GM18870 (cell line): Measurements from ENCODE around the gene LDLRAD4.

Experiments used
- ATAC-seq: cut with Tn5 transposase; IDR thresholded peaks from one replicate; pipeline ENCODE4 v1.9.1; 2021; ENCODE audit warnings: moderate library complexity; ENCODE audit not compliant: unreplicated experiment

The LDLRAD4 gene

DNA sequence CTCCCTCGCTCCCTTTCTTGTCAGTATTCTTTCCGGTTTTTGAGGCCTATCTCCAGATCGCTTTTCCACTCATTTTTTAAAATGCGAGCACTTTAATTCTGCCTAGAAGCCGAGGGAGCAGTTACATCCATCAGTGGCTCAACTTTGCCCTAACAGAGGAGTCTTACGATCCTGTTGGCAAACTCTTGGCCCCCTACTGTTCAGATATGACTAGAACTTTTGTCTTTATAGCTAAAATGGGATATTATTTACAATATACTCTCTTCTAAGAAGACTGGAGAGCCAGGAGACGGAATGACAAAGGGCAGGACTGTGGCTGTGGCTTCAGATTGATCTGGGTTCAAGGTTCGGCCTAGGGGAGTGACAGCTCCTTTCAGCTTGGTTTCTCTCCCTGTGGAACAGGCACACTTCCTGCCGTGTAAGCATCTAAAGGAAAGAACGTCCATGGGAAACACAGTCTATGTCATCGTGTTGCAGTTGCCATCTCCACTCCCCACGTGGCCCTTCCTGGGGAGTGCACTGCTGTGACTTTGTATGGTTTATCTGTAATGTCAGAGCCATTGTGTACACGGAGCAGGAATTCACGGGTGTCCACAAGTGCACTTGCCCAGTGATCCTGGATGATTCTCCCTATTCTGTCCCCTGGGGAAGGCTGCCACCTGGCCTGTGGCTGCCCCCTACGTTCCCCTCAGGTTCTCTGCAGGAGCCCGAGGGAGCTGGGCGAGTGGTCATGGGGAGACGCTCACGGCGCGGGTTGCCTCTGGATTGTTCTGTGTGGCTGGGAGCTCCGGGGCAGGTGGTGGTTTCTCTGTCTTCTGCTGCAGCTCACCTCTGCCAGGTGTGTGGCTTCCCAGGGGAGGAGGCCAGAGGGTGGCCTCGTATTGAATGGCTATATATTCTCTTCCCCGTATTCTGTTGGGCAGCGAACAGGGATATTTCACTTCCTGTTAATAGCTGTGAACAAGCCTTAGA, 222.0 kb downstream of the LDLRAD4 start:
- ATAC-seq = no peak

DNA sequence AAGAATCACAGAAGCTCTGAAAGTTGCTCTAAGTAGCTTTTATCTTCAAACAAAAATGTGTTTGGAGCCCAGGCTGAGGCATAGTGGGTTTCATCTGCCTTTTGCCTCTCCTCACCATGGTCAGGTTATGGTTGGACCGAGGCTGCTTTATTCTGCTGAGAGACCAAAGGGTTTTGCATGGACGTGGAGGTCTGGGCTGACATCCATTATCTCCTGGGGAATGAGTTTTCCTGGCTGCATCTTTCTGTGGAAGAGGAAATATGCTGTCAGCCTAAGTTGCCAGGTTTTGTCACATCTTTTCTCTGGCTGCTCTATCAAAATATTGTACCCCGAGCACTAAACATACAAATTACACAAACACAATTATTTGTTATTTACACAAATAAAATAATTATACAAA, 223.2 kb downstream of the LDLRAD4 start:
- ATAC-seq = no peak

DNA sequence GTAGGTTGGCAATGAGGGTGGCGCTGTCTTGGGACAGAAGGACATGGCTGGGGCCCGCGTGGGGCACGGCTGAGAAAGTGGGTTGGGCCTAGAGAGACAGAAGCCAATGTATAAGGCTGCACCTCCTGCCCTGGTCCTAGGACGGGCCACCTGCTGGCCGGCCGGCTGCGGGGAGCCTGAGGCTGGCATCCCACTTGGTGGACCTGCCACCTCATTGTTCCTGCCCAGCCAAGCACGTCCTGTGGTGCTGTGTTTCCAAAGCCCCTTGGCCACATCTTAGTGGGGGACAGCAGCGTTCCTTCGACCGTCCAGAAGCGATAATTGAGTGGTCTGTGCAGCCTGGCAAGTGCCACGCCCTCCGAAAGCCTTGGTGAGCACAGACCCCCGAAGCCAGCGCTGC, 223.9 kb downstream of the LDLRAD4 start:
- no peak for ATAC-seq

DNA sequence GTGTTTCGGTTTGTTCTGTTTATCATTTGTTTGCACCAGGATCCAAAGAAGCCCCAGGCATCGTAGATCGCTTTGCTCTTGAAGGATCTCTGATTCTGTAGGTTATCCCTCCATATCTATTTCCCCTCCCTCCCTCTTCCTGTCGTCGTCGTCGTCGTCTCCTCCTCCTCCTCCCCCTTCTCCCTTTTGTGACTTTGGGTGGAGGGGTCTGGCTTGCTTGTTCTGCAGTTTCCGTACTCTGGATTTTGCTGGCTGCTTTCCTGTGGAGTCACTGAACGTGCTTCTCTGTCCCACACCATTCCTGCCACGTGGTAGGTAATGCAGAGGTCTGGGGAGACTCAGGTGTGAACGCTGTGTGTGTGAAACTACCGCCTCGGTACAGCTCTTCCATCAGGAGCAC, 225.0 kb downstream of the LDLRAD4 start:
- no peak for ATAC-seq

DNA sequence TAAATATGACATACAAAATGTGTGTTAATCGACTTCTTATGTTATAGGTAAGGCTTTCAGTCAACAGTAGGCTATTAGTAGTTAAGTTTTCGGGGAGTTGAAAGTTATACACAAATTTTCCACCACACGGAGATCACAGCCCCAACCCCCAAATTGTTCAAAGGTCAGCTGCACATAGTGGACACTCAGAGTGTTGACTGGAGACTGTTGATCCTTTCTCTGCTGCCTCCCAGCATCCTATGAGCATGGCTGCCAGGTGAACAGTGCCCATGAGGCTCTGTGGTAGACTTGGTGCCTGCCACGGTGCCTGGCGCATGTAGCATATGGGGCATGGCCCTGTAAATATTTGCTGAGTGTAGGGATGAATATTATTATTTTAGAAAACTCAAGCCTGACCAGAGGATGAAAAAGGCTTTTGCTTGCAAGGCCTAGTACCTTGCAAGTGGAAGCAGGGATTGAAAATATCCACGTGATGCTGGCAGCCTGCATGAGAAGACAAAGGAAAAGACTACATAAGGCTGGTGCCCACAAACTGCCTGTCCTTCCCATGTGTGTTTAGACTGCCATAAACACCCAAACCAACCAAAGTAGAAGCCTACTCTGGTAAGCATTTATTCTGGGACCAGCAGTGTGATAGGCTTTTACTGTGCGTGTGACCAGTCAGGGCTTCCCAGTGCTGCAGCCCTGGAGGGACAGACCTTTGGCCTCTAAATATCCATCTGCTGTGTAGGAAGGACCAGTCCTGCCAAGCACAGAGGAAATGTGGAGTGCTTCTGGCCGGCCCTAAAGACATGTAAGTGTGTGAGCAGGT, 226.1 kb downstream of the LDLRAD4 start:
- no peak for ATAC-seq

DNA sequence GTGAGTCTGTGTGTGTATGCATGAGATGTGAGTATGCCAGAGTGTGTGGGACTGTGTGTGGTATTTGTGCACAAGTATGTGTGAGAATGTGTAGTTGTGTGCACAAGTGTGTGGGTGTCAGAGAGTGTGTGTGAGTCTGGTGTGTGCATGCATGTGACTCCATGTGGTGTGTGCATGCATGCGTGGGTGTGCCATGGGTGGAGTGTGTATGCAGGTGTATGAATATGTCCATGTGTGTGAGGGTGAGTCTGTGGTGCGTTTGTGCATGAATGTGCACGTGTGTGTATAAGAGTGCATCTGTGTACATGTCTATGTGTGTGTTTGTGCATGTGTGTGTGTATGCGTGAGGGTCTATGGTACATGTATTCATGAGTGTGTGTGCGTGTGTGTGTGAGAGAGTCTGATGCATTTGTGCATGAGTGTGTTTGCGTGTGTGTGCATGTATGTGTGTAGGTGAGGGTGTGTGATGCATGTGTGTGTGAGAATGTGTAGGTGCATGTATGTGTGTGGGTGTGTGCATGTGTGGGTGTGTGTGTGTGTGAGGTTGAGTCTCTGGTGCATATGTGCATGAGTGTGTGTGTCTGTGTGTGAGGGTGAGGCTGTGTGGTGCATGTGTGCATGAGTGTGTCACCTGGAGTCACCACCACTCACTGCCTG, 226.8 kb downstream of the LDLRAD4 start:
- no peak for ATAC-seq

DNA sequence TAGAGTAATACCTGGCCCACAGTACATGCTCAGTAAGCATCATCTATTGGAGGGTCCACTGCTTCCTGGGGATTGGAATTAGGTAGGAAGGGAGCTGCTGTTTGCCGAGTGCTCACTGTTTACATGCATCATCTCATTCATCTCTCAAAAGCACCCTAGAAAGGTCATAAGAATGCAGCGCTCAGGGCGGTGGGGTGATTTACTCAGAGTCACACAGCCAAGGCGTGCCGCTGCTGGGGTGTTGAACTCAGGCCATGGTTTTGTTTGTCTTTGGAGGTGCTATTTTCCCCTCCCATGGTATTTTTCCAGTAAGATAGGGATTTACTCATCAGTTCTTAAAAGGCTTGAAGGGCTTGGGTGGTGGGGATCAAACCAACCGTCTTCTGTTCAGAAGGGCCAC, 227.5 kb downstream of the LDLRAD4 start:
- ATAC-seq = no peak

DNA sequence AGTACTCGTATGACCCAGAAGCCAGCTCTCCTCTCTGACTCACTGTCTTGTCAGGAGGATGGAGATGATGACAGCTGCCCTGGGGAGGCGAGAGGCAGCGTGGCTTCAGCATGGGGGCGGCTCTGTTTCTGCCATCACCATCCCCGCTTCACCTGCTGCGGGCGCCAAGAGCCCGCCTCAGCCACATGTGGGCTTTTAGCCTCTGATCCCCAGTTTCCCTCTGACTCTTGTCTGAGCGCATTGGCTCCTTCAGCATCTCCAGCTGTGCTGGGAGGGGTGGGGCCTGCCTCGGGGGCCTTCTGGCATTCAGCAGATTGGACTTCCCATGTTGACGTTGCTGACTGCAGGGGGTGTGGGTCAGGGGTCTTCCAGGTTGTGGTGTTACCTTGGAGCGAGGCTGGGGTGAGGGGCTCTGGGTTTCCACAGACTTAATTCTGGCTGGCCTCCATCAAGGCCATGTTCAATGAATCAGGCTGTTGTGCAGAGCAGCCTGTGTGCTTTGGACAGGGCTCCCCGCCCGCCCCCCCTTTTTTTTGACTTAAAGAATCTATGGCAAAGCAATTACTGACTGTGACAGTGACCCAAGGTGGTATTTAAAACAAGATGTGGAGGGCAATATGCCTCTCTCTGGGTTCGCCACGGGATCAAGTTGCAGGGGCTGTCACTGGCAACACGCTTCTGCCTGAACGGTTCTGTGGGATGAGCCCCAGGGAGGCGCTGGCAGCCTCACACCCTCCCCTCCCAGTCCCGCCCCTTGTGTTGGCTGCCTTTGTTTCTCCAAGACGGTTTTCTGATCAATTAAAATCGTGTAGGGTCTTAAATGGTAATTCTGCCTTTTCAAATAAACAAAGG, 228.3 kb downstream of the LDLRAD4 start:
- ATAC-seq = no peak

DNA sequence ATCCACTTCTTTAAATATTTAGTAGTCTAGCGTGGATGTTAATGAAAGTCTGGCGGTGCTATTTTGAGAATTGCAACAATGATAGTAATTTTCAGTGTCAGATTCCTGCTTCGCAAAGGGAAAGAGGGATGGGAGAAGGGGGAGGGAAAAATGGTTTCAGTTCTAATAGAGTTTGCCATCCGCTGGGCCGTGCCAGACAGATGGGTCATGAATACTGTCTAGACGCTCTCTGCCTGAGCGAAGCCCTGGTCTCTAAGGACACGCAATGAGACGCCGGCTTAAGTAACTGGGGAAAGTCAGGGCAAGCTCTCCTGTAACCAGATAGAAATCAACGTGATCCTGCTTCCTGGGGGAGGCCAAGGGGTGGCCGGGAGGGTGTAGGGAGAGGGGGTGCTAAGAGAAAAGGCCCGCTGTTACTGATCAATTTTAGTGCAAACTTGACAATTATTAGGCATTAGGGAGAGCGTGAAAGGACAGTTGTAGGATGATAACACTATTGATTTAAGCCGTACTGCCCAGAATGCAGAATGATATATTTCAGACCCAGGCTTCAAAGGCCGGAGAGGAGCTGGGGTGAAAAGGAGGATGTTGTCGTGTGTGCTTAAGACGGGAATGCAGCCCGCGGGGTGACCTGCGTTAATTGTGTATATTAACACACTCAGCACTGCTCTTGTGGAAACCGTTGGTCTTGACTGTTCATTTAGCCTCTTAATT, 229.2 kb downstream of the LDLRAD4 start:
- no peak for ATAC-seq

DNA sequence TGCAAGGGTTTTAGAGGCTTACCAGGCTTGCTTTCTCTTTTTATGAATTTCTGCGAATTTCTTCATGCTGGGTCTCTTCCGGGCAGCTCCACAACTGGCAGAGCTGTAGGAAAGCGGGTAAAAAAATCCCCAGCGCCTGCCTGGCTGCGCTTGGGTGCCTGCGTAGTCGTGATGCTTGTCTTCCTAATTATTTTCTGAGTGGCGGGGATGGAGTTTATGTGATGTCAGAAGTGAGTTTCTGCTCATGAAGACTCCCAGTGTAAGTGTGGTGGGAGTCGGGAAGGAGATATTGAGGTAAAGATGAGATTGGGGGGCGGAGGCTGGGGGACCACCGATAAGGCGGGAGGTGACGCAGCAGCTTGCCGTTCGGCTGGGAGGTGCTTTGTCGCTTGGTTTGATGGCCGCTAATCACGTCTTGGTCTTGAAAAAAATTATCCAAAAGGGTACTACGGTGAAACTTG, 229.8 kb downstream of the LDLRAD4 start:
- ATAC-seq = no peak

DNA sequence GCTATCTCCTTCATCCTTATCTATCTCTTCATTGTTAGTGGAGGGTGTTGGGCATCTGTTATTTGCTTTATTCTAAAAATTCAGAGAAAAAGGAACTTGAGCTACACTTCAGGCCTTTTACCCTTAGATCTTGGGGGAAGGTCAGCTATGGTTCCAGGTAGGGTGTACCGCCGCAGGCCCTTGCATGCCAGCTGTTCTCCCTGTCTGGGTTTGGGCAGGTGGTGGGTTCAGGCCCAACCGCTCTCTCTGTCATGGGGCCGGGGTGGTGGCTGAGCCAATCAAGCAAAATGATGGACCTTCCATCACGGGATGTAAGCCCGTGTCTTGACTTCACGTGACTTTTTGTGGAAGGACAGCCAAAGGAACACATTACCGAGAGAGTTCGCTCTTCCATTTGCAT, 231.1 kb downstream of the LDLRAD4 start:
- no peak for ATAC-seq

DNA sequence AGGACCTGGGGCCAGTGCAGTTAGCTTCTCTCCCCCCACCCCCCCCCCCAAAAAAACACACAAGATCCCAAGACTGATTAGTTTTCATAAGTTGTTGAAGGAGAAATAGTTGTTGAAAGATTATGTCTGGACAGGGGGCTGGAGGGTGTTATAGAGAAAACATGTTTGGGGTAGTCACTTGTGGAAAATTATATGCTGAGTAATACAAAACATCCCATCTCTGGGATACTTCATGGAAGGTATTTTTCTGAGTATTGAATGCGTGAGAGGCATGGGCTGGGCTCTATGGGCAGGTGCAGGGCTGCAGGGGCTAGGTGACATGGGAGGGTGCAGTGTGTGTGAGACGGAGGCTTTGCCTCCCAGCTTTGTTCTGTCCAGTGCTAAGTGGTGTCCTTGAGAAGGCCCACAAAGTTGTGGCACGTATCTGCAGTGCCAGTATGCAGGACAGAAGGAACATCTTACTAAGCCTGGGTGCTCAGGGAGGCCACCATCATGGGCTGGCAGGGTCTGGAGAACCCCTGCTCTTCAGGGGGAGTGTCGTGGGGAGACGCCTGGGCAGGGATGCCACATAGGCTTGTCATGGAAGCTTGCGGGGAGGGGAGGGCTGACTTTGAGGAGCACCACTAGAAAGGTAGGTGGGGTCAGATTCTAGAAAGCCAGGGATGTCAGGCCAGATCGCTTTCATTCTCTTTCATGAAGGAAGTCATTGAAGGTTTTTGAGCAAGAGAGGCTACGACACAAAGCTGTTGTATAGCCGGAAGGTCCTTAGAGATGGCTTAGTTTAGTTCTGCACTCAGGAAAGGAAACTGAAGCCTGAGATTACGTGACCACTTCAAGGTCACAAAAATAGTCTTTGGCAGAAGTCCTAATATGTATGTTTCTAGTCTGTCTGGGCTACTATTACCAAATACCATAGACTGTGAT, 232.0 kb downstream of the LDLRAD4 start:
- no peak for ATAC-seq

DNA sequence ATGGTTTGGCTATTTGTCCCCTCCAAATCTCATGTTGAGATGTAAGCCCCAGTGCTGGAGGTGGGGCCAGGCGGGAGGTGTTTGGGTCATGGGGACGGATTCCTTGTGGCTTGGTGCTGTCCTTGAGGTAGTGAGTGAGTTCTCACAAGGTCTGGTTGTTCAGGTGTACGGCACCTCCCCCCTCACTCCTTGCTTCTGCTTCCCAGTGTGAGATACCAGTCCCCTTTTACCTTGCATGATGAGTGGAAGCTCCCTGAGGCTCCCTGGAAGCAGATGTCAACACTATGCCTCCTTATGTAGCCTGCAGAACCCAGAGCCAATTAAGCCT, 232.6 kb downstream of the LDLRAD4 start:
- no peak for ATAC-seq

DNA sequence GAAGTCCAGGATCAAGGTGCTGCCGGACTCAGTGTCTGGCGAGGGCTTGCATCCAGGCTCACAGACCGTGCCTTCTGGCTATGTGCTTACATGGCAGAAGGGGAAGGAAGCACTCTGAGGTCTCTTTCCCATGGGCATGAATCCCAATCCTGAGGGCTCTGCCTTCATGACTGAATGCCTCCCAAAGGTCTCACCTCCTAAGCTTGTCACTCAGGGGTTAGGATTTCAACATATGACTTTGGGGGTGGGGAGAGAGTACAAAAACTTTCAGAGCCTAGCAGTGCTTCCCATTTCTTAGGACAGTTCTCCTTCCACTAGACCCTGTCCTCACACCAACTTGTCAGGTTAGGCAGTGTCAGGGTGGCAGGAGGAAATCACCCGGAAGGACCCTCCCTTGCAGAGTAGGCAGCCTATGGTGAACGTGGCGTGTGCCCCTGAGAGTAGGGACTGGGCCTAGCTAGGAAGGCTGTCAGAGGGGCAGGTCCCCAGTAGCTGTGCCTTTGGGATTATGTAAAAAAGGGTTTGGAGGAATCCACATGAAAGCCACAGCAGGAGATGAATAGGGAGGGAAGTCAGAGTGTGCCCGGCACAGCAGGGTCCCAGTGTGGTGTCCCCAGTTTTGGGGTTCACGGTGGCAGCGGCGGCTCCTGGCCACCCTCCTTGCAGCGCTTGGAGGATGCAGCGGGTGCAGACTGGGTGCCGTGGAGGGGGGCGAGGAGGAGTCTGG, 233.3 kb downstream of the LDLRAD4 start:
- no peak for ATAC-seq

DNA sequence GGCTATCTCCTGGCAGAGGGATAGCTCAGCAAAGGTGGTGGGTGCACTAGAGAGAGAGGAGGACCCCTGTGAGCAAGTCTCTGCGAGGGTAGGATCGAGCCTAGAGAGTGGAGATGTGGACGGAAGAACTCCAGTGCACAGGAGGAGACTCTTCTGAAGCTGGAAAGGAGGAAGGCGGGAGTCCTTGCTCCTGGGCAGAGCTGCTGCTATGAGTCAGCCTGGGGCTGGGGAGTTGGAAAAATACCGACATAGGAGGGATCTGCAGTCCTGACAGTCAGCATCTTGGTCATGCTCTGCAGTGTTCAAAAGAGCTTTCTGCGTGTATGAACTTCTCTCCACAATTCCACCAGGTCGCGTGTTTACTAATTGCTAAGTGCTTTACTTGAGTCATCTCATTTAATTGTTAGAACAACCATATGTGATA, 233.8 kb downstream of the LDLRAD4 start:
- ATAC-seq = no peak

DNA sequence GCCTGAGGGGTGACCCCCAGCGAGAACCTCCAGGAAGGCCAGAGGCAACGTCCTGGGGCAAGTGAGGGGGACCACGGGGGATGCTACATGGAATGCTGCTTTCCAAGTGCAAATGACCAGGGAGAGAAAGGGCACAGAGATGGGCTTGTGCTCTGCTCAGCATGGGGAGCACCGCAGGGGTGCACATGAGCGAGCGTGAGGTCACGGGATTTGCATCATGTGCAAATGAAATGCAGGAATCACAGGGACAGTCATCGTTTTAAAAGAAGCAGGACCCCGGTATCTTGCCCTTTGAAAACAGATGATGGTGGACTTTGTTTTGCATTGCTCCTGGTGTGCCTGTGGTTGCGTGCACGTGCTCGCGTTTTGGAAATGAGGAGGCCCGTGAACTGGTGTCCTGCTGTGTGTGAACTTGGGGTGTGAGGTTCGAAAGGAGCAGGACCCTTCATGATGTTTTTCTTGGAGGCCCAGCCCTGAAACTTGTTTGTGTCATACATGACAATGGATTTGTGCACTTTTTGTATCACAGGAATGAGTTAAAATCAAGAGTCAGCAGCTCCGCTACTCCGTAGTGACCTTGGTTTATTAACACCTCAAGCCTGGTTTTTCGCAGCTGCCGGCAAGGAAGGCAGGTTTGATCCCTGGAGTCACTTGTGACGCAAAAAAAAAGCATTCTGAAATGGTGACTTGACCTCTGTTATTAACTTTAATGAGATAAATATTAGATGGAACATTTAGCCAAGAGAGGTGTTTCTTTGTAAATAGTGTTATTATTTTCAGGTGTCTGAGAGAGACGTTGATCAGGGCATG, 234.5 kb downstream of the LDLRAD4 start:
- ATAC-seq = no peak

DNA sequence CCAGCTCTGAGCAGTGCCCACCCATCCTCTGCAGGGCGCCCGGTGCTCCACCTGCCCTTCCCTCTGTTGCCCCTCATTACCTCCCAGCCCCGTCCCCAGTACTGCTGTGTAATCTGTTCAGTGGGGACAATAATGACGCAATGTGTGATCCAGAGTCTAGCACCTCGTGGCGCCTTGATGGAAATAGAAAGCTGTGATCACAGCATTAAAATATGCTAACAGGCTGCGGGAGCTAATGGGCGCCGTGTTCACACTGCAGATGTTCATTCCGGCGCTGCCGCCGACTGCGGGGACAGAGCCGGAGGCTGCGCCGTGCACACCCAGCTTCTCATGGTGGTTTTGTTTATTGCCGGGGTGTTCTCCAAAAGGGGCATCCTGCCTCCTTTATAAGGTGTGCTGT, 235.2 kb downstream of the LDLRAD4 start:
- no peak for ATAC-seq
